B cell (primary cell): ENCODE measurements around the gene XG. TPM values are rescaled to one million over a fixed set of nuclear protein-coding genes. Genes with fewer than 3 reads are reported as not detected.

ENCODE experiments used
- ATAC-seq: fragments of 200-7000 bp; cut with Tn5 transposase; one replicate; pipeline ENCODE4 v1.10.0; 2021; ENCODE audit warnings: low read depth, mild to moderate bottlenecking, moderate number of reproducible peaks, moderate library complexity
- CTCF ChIA-PET: fragments of 350-600 bp; sonication (Branson Sonifier 250); formaldehyde crosslinking; loops from one replicate; lab custom pipeline; 2021; ENCODE audit warnings: antibody characterized with exemption, inconsistent platforms; lab: Charles Lee
- POLR2A ChIA-PET: fragments of 350-600 bp; sonication (Branson Sonifier 250); formaldehyde crosslinking; loops from one replicate; lab custom pipeline; 2021; ENCODE audit warnings: antibody characterized with exemption; lab: Charles Lee
- DNase-seq: peaks from one replicate; pipeline ENCODE4 v3.0.0; 2013
- H2AFZ ChIP-seq: 2 replicates; pipeline ENCODE4 v1.6.1; 2012; ENCODE audit warnings: mild to moderate bottlenecking, low read depth, low read length; ENCODE audit not compliant: insufficient read depth, poor library complexity, severe bottlenecking
- H3K27ac ChIP-seq, 2 donors: 1 replicate in 1 of 2; 2 replicates in 1 of 2; pipeline ENCODE4 v1.5.1; 2012 to 2013; ENCODE audit warnings: low read length in 2 of 2, mild to moderate bottlenecking in 2 of 2, moderate library complexity in 1 of 2
- H3K27me3 ChIP-seq, 4 experiments: fragments of 200-600 bp in 1 of 4; sonication (generic) in 1 of 4; replicated peaks in 1 of 4; 1 replicate in 2 of 4; 2 replicates in 2 of 4; pipeline versions ENCODE4 v1.6.1 to v1.7.0; 2013 to 2016; ENCODE audit warnings: low read length in 3 of 4, mild to moderate bottlenecking in 2 of 4, mixed read lengths in 1 of 4, moderate library complexity in 1 of 4; ENCODE audit not compliant: insufficient read depth in 4 of 4, control insufficient read depth in 3 of 4; ENCODE audit errors: control extremely low read depth in 1 of 4
- H3K36me3 ChIP-seq, 2 experiments: replicated peaks in 1 of 2; 1 replicate in 1 of 2; 2 replicates in 1 of 2; pipeline versions ENCODE4 v1.6.1 to v1.7.1; 2013; ENCODE audit warnings: low read length in 1 of 2; ENCODE audit not compliant: insufficient read depth in 2 of 2, control insufficient read depth in 1 of 2; ENCODE audit errors: control extremely low read depth in 1 of 2, extremely low read depth in 1 of 2
- H3K4me1 ChIP-seq, 2 donors: fragments of 200-600 bp in 1 of 2; sonication (generic) in 1 of 2; 1 replicate in 1 of 2; 2 replicates in 1 of 2; pipeline versions ENCODE4 v1.5.1 to v1.6.1; 2013 to 2017; ENCODE audit warnings: low read length in 2 of 2; ENCODE audit not compliant: control insufficient read depth in 2 of 2, insufficient read depth in 2 of 2
- H3K4me2 ChIP-seq: replicated peaks from 2 replicates; pipeline ENCODE3; 2012; ENCODE audit warnings: mild to moderate bottlenecking, low read depth, low read length; ENCODE audit not compliant: poor library complexity, severe bottlenecking
- H3K4me3 ChIP-seq, 5 experiments: fragments of 200-600 bp in 1 of 5; sonication (generic) in 1 of 5; 1 replicate in 3 of 5; 2 replicates in 2 of 5; pipeline versions ENCODE4 v1.5.1 to v1.7.0; 2011 to 2016; ENCODE audit warnings: low read length in 4 of 5, mild to moderate bottlenecking in 4 of 5, low read depth in 2 of 5, control low read depth in 1 of 5, moderate library complexity in 1 of 5; ENCODE audit not compliant: insufficient read depth in 1 of 5; ENCODE audit errors: control extremely low read depth in 1 of 5, extremely low read depth in 1 of 5
- H3K79me2 ChIP-seq: fragments of 200-600 bp; sonication (generic); one replicate; pipeline ENCODE4 v1.6.0; 2016; ENCODE audit warnings: low read length; ENCODE audit not compliant: control insufficient read depth, insufficient read depth
- H3K9ac ChIP-seq: fragments of 200-600 bp; sonication (generic); 2 replicates; pipeline ENCODE4 v1.6.1; 2017; ENCODE audit warnings: mild to moderate bottlenecking, low read length, moderate library complexity
- H3K9me3 ChIP-seq, 3 donors: one replicate each; pipeline versions ENCODE4 v1.6.1 to v1.7.1; 2013; ENCODE audit warnings: low read length in 2 of 3; ENCODE audit not compliant: control insufficient read depth in 2 of 3, insufficient read depth in 1 of 3; ENCODE audit errors: control extremely low read depth in 1 of 3
- H4K20me1 ChIP-seq: 2 replicates; pipeline ENCODE4 v1.6.0; 2012; ENCODE audit warnings: mild to moderate bottlenecking, low read length; ENCODE audit not compliant: insufficient read depth, control insufficient read depth, poor library complexity, severe bottlenecking
- H3K27ac Mint-ChIP-seq: one replicate; pipeline ENCODE4 v1.8.0; 2021; ENCODE audit warnings: mixed read lengths
- H3K27me3 Mint-ChIP-seq: one replicate; pipeline ENCODE4 v1.8.0; 2021; ENCODE audit warnings: mixed read lengths
- H3K4me1 Mint-ChIP-seq: one replicate; pipeline ENCODE4 v1.8.0; 2021; ENCODE audit warnings: mixed read lengths
- H3K4me3 Mint-ChIP-seq: one replicate; pipeline ENCODE4 v1.8.0; 2021; ENCODE audit warnings: mixed read lengths
- H3K9me3 Mint-ChIP-seq: one replicate; pipeline ENCODE4 v1.8.0; 2022; ENCODE audit warnings: mixed read lengths; ENCODE audit not compliant: insufficient read depth
- CTCF ChIP-seq: fragments of 200-600 bp; IDR thresholded peaks from one replicate; pipeline ENCODE4 v1.8.0; 2022; ENCODE audit warnings: antibody characterized with exemption, mild to moderate bottlenecking
- EZH2 ChIP-seq: IDR thresholded peaks from 2 replicates; pipeline ENCODE4 v1.6.1; 2012; ENCODE audit warnings: borderline replicate concordance, low read depth, mild to moderate bottlenecking, moderate library complexity, low read length; ENCODE audit not compliant: insufficient read depth, poor library complexity, severe bottlenecking
- WGBS: methylation state at CpG from one replicate; pipeline ENCODE4 v1.1.5; 2013; ENCODE audit warnings: missing lambda C conversion rate; ENCODE audit not compliant: insufficient coverage; 5-methylcytosine and 5-hydroxymethylcytosine counted together
- intact Hi-C: fragments of 100-400 bp; cut with micrococcal nuclease; formaldehyde crosslinking; loops from one replicate; pipeline ENCODE4 v1.10.0; 2022
- polyA plus RNA-seq: library from polyadenylated mRNA; depleted of rRNA; stranded (reverse); fragments of >200 nt; gene quantifications from 2 replicates; pipeline ENCODE4 v1.2.3, GENCODE V29; 2012
- total RNA-seq, 2 donors: library from RNA; stranded (reverse); fragments of 120-200 nt in 1 of 2; gene quantifications; 1 replicate in 1 of 2; 2 replicates in 1 of 2; pipeline versions ENCODE4 v1.2.3 to v1.2.4, GENCODE V29; 2013 to 2022

The XG gene
- total and polyA plus RNA-seq, 2 donors (not counting 1 experiment from before 2014, with no cell fraction given) = 0.03 TPM; not detected in 1

GRCh38 chrX:2766906-2767305 lies 15.1 kb downstream of the XG start:
- H4K20me1 ChIP-seq = no peaks in the 10 kb centered on the region
- peaks cover 2% of the 10 kb centered on the region for H3K9me3 Mint-ChIP-seq
- TF ChIP-seq EZH2 (no peak), CTCF (no peak)
- peaks cover 21% of the 10 kb centered on the region for H3K27me3 Mint-ChIP-seq
- H3K4me3 Mint-ChIP-seq = no peak overlapping the region
- POLR2A ChIA-PET = no interaction called here
- no peaks in the 10 kb centered on the region for H3K9me3 ChIP-seq
- H3K27ac ChIP-seq = no peak overlapping the region
- no peak overlapping the region for H3K27ac Mint-ChIP-seq
- no peak overlapping the region for H3K4me2 ChIP-seq
- no peaks in the 10 kb centered on the region for H3K36me3 ChIP-seq
- H3K4me1 Mint-ChIP-seq = no peaks in the 10 kb centered on the region
- DNase-seq (no peak), ATAC-seq (no peak)
- WGBS = 93% methylated on average over 11 of the region's 11 CpGs
- H3K4me1 ChIP-seq = no peaks in the 10 kb centered on the region
- intact Hi-C loops = no loop called here
- H2AFZ ChIP-seq = no peak overlapping the region
- CTCF ChIA-PET = no interaction called here
- peaks cover 0 to 7% (median 0%) of the 10 kb centered on the region in 4 experiments for H3K27me3 ChIP-seq
- H3K79me2 ChIP-seq = no peaks in the 10 kb centered on the region
- H3K9ac ChIP-seq = no peak overlapping the region
- H3K4me3 ChIP-seq = no peak overlapping the region

- Mint-ChIP-seq H3K27me3 (peaks cover 21% of the 10 kb centered on the region), H3K4me3 (no peak overlapping the region), H3K4me1 (no peaks in the 10 kb centered on the region), H3K27ac (no peak overlapping the region), H3K9me3 (peaks cover 2% of the 10 kb centered on the region)
- Histone ChIP-seq H3K4me3 (no peak overlapping the region), H3K4me1 (no peaks in the 10 kb centered on the region), H2AFZ (no peak overlapping the region), H4K20me1 (no peaks in the 10 kb centered on the region), H3K27ac (no peak overlapping the region), H3K36me3 (no peaks in the 10 kb centered on the region), H3K9ac (no peak overlapping the region), H3K9me3 (no peaks in the 10 kb centered on the region), H3K27me3 (peaks cover 0 to 7% (median 0%) of the 10 kb centered on the region in 4 experiments), H3K4me2 (no peak overlapping the region), H3K79me2 (no peaks in the 10 kb centered on the region)
- DNase-seq (no peak), ATAC-seq (no peak)
- intact Hi-C loops = no loop called here
- POLR2A ChIA-PET = no interaction called here
- WGBS = 92% methylated on average over 22 of the region's 25 CpGs
- CTCF ChIA-PET = no interaction called here
- TF ChIP-seq CTCF (no peak), EZH2 (no peak)
Measured at GRCh38 chrX:2767631-2768455, 16.0 kb downstream of the XG start.
